Lung microvascular endothelial cell (primary cell): Measurements from ENCODE around the gene IL7R. TPM values are rescaled to one million over a fixed set of nuclear protein-coding genes. Genes with fewer than 3 reads are reported as not detected.

Source experiments
- DNase-seq, 2 donors: peaks; one replicate each; pipeline versions ENCODE4 v3.0.0 to v3.0.0-alpha.2; 2010; ENCODE audit warnings: low read depth in 2 of 2
- total RNA-seq: library from RNA; depleted of rRNA; stranded (reverse); fragments of >200 nt; gene quantifications from 2 replicates; pipeline ENCODE4 v1.2.1, GENCODE V29; 2014

IL7R gene
- total RNA-seq, 1 donor from 2014 or later, result under 0.01 TPM

- DNase-seq, result no peak
Measured at GRCh38 chr5:35903631-35904203, 47.0 kb downstream of the IL7R start.

GRCh38 chr5:35904443-35905132 lies 47.9 kb downstream of the IL7R start:
- no peak for DNase-seq

GRCh38 chr5:35908228-35908627 lies 51.5 kb downstream of the IL7R start:
- no peak for DNase-seq

- no peak for DNase-seq
Measured at GRCh38 chr5:35908814-35909213, 52.1 kb downstream of the IL7R start.

GRCh38 chr5:35919191-35919590 lies 62.5 kb downstream of the IL7R start:
- DNase-seq, result peak in 1 of 2 donors; percentile 74

GRCh38 chr5:35920890-35921289 lies 64.2 kb downstream of the IL7R start:
- peak; percentile 39 to 46 for DNase-seq

- DNase-seq, result no peak
Measured at GRCh38 chr5:35921930-35922329, 65.2 kb downstream of the IL7R start.

- DNase-seq, result no peak
Measured at GRCh38 chr5:35922468-35922867, 65.8 kb downstream of the IL7R start.

- no peak for DNase-seq
Measured at GRCh38 chr5:35924122-35924949, 67.6 kb downstream of the IL7R start.

- DNase-seq, result peak; percentile 69 to 72
Measured at GRCh38 chr5:35924950-35925722, 68.4 kb downstream of the IL7R start.

- peak; percentile 47 to 60 for DNase-seq
Measured at GRCh38 chr5:35926389-35927051, 69.8 kb downstream of the IL7R start.

Other genes with a start within 250 kb of the IL7R start
- gene SPEF2, start 239.0 kb upstream of the IL7R start, total RNA-seq, result 0.20 and 0.22 TPM in 2 replicates
- not detected in 2 replicates for gene CAPSL, start 81.7 kb downstream of the IL7R start, total RNA-seq
- gene UGT3A1, start 134.5 kb downstream of the IL7R start, total RNA-seq, result not detected in 2 replicates
- not detected in 2 replicates for gene UGT3A2, start 210.0 kb downstream of the IL7R start, total RNA-seq